HG02938 (cell line): Measurements from ENCODE around the gene CRTC3.

Source experiments
- ATAC-seq: cut with Tn5 transposase; IDR thresholded peaks from one replicate; pipeline ENCODE4 v1.9.1; 2021; ENCODE audit warnings: mild to moderate bottlenecking, moderate library complexity; ENCODE audit not compliant: unreplicated experiment

Gene CRTC3

DNA sequence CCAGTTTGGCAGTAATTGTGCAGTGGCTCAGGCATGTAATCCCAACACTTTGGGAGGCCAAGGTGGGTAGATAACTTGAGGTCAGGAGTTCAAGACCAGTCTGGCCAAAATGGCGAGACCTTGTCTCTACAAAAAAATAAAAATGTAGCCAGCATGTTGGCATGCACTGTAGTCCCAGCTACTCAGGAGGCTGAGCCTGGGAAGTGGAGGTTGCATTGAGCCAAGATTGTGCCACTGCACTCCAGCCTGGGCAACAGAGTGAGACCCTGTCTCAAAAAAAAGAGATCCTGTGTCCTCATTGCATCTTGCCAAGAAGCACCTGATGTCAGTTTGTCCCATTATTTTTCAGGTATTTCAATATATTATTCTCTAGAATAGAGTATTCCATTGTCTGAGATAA, 61.8 kb downstream of the CRTC3 start:
- no peak for ATAC-seq

DNA sequence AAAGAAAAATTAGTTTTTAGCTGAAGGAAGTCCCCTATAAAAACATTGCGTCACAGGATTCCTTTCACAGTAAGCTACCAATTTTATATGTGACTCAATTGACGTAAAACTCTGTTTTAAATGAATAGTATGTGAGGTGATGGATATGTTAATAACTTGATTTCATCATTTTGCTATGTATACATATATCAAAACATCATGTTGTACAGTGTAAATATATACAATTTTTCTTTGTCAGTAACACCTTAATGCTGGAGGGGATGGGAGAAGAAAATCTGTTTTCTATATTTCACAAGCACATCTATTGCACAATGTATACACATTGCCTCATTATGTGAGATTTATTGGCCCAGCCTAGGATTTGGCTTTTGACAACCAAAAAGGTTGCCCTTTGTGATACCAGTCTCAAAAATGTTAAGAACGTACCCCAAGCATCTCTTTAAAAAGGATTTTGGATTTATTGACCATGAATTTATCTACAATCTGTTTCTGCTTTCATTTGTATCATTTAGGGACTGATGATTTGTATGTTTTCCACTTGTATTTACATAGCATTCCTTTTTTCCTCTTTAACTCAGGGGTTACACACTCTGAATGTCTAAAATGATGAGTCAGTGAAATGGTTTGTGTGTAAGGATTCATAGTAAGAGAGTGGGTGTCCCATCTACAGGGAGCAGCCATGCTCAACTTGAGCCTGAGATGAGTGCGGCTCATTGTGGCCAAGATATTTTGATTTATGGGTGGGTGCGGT, 62.6 kb downstream of the CRTC3 start:
- ATAC-seq = no peak

DNA sequence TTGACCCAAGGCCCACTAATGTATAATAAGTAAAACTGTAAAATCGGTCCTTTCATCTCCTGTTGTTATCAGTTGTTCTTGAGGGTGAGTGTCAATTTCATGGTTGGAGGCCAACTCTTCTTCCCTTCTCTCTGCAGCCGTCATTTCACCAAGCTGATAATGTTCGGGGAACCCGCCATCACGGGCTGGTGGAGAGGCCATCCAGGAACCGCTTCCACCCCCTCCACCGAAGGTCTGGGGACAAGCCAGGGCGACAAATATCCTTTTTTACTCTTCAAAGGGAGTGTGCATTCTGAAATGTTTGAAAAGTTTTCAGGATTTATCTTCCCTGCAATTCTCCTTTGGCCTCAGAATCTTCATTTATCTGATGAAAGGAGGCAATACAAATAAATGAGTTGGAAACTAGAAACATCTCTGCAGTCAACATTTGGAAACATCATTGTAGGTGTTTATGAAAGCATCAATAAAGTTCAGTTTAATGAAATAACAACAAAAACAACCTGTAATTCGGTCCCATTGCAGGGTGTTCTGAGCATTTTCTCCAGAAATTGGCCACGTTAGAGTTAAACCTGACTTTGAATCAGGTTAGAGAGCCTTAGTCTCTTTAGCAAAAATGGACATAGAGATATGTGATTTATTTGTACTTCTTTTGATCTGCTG, 63.9 kb downstream of the CRTC3 start:
- no peak for ATAC-seq

DNA sequence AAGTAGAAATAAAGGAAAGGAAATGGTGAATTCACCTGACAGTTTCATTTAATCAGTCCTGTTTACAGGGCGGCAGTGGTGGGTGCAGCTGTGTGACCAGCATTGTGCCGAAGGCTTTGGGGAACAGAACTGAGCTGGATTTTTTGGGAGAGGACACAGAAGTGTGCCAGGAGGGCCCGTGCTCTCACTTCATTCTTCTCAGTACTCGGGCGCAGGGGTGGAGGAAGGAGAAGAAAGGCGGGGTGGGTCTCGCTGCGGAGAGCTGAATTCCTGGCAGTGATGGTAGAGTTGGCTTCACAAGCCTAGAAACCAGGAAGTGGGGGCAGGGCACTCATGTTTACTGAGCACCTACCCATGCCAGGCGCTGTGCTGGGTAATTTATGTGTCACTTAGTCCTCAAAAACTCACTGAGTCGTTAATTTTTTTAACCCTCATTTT, 64.6 kb downstream of the CRTC3 start:
- ATAC-seq = no peak

GRCh38 chr15:90595763-90596155, 66.0 kb downstream of the CRTC3 start:
- ATAC-seq = no peak

DNA sequence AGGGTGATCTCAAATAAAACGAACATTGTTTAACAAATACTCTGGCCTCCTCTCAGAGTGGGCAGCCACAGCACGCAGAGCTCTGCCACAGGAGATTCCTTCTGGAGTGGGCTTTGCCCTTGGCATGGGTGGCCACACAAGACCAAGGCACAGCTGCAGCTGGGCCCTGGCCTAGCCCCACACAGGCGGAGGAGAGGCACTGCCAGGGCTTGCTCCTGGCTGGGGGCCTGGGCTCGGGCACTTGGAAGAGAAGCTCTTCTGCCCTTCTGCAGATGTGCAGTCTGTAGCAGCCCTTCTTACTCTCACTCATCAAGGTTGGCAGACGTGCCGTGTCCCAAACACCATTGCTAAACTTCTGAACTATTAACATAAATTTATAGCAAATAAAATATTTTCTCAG, 67.2 kb downstream of the CRTC3 start:
- no peak for ATAC-seq

GRCh38 chr15:90597577-90597976, 67.9 kb downstream of the CRTC3 start:
- no peak for ATAC-seq

- no peak for ATAC-seq
Measured at GRCh38 chr15:90598031-90598577, 68.4 kb downstream of the CRTC3 start.

DNA sequence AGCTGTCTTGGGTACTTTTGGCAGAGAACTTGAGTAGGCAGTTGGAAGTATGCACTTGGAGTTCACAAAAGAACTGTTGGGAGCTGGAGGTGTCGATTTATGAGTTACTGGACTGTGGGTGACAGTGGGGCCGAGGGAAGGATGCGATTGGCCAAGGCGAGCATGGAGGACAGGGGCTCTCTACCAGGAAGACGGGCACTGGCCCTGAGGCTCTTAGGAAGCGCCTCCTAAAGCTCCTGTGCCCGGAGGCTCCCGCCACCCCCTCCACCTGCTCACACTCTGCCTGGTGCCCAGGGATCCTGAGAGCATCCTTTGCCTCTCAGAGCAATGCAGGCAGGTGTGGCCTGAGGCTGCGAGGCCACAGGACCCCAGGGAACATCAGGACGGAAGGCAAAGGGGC, 69.0 kb downstream of the CRTC3 start:
- ATAC-seq = no peak

- ATAC-seq = no peak
Measured at GRCh38 chr15:90599116-90599515, 69.4 kb downstream of the CRTC3 start.

DNA sequence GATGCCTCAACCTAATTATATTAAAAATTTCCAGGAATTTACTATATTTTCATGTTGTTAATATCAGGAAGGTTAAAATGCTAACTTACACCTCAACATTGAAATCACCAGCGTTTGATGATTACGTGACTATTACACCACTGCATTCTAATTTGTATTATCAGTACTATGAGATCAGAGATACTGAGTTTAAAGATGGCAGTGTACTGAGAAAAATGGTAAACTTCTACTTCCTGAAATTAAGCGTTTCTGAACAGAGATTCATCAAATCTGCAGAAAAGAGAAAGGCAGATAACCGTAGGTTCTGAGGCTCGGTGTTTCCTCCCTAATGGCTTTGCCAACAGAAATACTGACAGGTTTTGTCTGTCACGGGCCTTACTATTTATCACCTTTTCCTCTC, 69.9 kb downstream of the CRTC3 start:
- no peak for ATAC-seq

- no peak for ATAC-seq
Measured at GRCh38 chr15:90600954-90601353, 71.2 kb downstream of the CRTC3 start.

- no peak for ATAC-seq
Measured at GRCh38 chr15:90603893-90604292, 74.2 kb downstream of the CRTC3 start.

DNA sequence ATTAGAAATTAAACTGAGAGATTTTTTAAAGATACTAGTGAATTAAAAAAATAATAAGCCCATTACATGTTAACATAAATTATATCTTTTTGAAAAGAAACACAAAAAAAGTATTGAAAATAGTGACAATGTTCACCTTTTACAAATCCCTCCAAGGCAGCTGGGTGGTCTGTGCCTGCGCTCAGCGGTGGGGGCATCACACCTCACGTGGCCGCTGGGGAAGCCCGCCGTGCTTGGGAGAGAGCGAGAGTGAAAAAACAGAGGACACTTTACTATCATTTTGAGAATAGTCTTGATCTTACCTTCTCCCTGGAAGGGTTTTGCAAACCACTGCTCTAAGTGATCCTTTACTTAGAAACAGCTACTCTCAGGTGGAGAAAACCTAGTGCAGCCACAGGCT, 76.9 kb downstream of the CRTC3 start:
- no peak for ATAC-seq

DNA sequence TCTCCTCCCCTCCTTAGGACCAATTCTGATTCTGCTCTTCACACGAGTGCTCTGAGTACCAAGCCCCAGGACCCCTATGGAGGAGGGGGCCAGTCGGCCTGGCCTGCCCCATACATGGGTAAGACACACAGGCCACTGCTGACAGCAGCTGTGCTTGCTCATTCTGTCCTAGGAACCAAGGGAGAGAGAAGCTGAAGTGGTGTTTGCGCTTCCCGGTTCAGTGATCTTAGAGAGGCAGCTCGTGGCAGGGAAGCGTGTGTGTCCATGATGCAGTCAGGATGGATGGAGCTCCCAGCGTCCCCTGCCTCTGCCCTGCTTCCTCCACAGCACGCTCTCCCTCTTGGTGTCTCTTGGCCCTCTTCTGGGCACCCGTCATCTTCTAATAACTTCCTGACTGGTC, 77.6 kb downstream of the CRTC3 start:
- no peak for ATAC-seq

- ATAC-seq = no peak
Measured at GRCh38 chr15:90609242-90610180, 79.8 kb downstream of the CRTC3 start.

GRCh38 chr15:90610190-90610589, 80.5 kb downstream of the CRTC3 start:
- no peak for ATAC-seq

GRCh38 chr15:90611157-90611556, 81.4 kb downstream of the CRTC3 start:
- no peak for ATAC-seq

GRCh38 chr15:90617171-90617570, 87.4 kb downstream of the CRTC3 start:
- ATAC-seq = no peak

DNA sequence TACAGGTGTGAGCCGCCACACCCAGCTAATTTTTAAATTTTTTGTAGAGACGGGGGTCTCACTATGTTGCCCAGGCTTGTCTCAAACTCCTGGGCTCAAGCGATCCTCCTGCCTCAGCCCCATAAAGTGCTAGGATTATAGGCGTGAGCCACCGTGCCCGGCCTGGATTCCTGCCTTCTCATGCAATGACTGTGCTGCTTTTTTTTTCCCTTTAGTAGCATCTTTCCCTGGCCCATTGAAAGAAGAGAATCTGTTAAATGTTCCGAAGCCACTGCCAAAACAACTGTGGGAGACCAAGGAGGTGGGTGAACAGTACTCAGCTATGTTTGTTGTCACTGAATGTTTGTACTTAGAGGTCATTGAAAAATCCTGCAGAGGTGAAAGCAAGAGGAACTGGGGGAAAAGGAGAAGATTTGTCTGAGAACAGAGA, 88.0 kb downstream of the CRTC3 start:
- no peak for ATAC-seq
